PC-3 (cell line): Measurements from ENCODE around the gene PRTG.

Source experiments
- EZH2phosphoT487 ChIP-seq: fragments of 300-600 bp; sonication (generic); IDR thresholded peaks from 2 replicates; pipeline ENCODE4 v1.6.1; 2018; ENCODE audit warnings: mild to moderate bottlenecking, antibody characterized with exemption, low read length, borderline replicate concordance
- TF ChIP-seq, protein P1 (sequence below): fragments of 300-600 bp; sonication (generic); conservative IDR thresholded peaks from 2 replicates; pipeline ENCODE4 v1.5.1; 2017; ENCODE audit warnings: antibody characterized with exemption, low read depth, mild to moderate bottlenecking, low read length

DNA sequence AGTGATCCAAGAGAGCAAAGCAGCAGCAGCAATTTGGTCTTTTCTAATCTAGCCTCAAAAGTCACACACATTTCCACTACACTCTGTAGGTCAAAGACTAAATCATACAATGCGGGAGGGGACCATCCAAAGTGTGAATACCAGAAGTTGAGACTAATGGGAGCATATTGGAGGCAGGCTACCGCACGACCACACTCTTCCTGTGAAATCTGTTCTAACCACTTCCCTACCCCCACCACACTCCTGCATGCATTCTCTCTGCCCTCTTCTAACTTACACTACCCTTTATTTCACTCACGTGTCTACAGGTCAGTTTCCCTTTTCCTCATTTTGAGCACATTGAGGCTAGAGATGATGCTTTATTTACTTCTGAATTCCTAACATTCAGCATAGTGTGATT is 23.7 kb upstream of the PRTG start:
- TF ChIP-seq, protein P1, sequence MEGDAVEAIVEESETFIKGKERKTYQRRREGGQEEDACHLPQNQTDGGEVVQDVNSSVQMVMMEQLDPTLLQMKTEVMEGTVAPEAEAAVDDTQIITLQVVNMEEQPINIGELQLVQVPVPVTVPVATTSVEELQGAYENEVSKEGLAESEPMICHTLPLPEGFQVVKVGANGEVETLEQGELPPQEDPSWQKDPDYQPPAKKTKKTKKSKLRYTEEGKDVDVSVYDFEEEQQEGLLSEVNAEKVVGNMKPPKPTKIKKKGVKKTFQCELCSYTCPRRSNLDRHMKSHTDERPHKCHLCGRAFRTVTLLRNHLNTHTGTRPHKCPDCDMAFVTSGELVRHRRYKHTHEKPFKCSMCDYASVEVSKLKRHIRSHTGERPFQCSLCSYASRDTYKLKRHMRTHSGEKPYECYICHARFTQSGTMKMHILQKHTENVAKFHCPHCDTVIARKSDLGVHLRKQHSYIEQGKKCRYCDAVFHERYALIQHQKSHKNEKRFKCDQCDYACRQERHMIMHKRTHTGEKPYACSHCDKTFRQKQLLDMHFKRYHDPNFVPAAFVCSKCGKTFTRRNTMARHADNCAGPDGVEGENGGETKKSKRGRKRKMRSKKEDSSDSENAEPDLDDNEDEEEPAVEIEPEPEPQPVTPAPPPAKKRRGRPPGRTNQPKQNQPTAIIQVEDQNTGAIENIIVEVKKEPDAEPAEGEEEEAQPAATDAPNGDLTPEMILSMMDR, result no peak
- no peak for TF ChIP-seq EZH2phosphoT487
